Measurements from ENCODE around the gene CSPG4.

- no peak for TF ChIP-seq CTCF (IDR thresholded peaks at IDR 0.05)
- no peak for TF ChIP-seq REST (IDR thresholded peaks at IDR 0.05; ENCODE audit: insufficient read depth in 1 of 2, low read depth in 2 of 2, low read length in 1 of 2)
- TF ChIP-seq TCF7L2 (IDR thresholded peaks at IDR 0.05; ENCODE audit: low read depth, low read length) = no peak
- TF ChIP-seq SIN3A (IDR thresholded peaks at IDR 0.05; ENCODE audit: borderline replicate concordance, insufficient read depth, low read depth, low read length) = no peak
- no peak for TF ChIP-seq POLR2AphosphoS5 (IDR thresholded peaks at IDR 0.05; ENCODE audit: low read depth, low read length)
Measured at GRCh38 chr15:75650908-75651809, 61.5 kb downstream of the CSPG4 start.

Measured in Panc1 (cell line).